GM18873 (cell line): Measurements from ENCODE around the gene STRAP.
"Not testable (repeated sequence)": the region's sequence is repeated elsewhere in the genome, so short reads cannot be mapped to it uniquely, and the experiment has no call there.

Source experiments
- ATAC-seq: cut with Tn5 transposase; IDR thresholded peaks from one replicate; pipeline ENCODE4 v1.9.1; 2021; ENCODE audit warnings: mild to moderate bottlenecking, moderate library complexity, moderate number of reproducible peaks; ENCODE audit not compliant: unreplicated experiment, low FRiP score

The STRAP gene

DNA sequence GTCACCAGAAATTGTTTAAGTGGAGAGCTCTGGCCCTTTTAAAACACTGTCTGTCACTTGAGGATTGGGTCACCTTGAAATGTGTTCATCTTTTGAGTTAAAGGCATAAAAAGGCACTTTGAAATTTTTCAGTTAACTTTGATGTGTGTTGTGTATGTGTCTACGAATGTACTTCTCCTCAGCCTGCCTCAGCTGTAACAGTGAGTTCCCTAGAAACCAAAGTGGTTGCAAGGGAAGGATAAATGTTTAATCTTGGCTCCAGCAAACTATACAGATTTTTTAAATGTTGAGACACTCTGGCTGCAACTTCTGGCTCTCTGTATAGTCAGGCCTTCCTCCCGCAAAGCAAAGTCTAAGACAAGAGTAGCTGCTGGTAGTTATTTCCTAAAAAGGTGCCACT lies 37.2 kb downstream of the STRAP start:
- ATAC-seq = no peak

- ATAC-seq = no peak
Measured at GRCh38 chr12:15924956-15925355, 42.8 kb downstream of the STRAP start.

- ATAC-seq = no peak
Measured at GRCh38 chr12:15928346-15928745, 46.2 kb downstream of the STRAP start.

GRCh38 chr12:15928870-15929571 lies 46.8 kb downstream of the STRAP start:
- no peak for ATAC-seq

DNA sequence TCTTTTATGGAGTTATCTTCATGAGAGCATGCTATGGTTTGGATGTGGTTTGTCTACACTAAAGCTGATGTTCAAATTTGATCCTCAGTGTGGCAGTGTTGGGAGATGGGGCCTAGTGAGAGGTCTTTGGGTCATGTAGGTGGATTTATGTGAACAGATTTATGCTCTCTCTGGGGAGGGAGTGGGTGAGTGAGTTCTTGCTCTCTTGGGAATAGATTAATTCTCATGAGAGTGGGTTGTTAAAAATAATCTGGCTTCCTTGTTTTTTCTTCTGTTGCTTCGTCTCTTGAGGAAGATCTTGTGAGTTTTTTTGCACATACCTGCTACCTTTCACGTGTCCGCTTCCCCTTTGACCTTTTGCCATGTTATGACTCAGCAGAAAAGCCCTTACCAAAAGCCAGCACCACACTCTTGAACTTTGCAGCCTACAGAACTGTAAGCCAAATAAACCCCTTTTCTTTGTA lies 49.4 kb downstream of the STRAP start:
- ATAC-seq = peak; percentile 54

- no peak for ATAC-seq
Measured at GRCh38 chr12:15932327-15932726, 50.1 kb downstream of the STRAP start.

DNA sequence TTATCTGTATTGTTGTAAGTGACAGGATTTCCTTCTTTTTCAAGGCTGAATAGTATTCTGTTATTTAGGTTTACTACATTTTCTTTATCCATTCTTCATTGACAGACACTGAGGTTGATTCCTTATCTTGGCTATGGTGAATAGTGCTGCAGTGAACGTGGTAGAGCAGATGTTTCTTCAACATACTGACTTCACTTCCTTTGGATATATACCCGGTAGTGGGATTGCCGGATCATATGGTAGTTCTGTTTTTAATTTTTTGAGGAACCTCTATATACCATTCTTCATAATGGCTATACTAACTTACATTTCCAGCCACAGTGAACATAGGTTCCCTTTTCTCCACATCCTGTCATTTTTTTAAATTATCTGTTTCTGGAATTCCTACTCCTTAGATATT lies 50.8 kb downstream of the STRAP start:
- no peak for ATAC-seq

- ATAC-seq = no peak
Measured at GRCh38 chr12:15933751-15934150, 51.6 kb downstream of the STRAP start.

DNA sequence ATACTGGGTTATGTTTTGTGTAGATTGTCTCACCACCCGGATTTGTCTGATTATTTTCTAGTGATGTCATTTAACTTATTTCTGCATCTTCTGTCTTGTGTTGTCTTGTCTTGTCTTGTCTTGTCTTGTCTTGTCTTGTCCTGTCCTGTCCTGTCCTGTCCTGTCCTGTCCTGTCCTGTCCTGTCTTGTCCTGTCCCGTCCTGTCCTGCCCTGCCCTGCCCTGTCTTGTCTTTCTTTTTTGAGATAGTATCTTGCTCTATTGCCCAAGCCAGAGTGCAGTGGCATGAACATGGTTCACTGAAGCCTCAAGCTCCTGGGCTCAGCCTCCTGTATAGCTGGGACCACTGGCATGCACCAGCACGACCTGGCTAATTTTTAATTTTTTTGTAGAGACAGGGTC lies 54.6 kb downstream of the STRAP start:
- ATAC-seq = no peak

GRCh38 chr12:15937902-15938301 lies 55.7 kb downstream of the STRAP start:
- ATAC-seq = no peak

DNA sequence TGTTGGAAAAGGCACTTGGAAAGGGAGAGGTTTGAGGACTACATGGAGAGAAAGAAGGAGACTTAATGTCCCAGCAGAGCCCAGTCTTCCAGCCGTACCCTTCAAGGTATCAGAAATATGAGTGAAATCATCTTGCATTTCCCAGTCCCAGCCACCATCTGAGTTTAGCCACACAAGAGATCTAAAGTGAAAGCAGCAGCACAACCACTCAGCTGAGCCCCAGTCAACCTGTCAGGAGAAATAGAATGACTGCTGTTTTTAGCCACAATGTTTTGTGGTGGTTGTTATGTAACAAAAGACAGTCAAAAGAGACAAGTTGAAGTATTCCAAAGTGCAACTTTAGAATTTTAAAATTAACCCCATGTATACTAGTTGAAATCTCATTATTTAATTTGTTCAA lies 56.9 kb downstream of the STRAP start:
- no peak for ATAC-seq

DNA sequence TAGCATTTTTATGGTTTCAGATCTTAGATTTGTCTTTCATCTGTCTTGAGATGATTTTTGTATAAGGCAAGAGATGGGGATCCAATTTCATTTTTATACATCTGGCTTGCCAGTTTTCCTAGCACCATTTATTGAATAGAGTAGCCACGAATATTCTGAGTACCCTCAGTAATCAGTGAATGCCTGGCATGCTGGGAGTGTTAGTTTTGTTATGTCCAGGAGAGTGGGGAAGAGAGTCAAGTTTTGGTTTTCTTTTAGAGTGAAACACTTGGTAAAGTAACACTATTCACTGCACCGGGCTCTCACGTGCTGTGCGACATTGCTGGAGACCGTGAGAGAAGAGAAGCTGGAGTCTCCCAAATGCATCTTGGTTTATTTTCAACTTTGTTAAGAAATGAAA lies 60.3 kb downstream of the STRAP start:
- no peak for ATAC-seq

- ATAC-seq = not testable (repeated sequence)
Measured at GRCh38 chr12:15943519-15943918, 61.3 kb downstream of the STRAP start.

DNA sequence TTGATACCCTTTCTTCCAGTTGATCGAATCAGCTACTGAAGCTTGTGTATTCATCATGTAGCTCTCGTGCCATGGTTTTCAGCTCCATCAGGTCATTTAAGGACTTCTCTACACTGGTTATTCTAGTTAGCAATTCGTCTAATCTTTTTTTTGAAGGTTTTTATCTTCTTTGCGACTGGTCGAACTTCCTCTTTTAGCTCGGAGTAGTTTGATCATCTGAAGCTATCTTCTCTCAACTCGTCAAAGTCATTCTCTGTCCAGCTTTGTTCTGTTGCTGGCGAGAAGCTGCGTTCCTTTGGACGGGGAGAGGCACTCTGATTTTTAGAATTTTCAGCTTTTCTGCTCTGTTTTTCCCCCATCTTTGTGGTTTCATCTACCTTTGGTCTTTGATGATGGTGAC lies 66.3 kb downstream of the STRAP start:
- ATAC-seq = not testable (repeated sequence)
